Tibial nerve (tissue), 4 donors: Measurements from ENCODE around the gene PKP4.

ENCODE experiments used
- CTCF ChIP-seq, 5 experiments: fragments of 200-600 bp in 3 of 5; fragments of 450-650 bp in 2 of 5; sonication (generic) in 3 of 5; IDR thresholded peaks; one replicate each; pipeline ENCODE4 v1.5.1; 2016 to 2019; ENCODE audit warnings: antibody characterized with exemption in 5 of 5, mild to moderate bottlenecking in 3 of 5, moderate library complexity in 2 of 5
- EP300 ChIP-seq, 2 donors: sonication (generic); formaldehyde crosslinking; IDR thresholded peaks; one replicate each; pipeline ENCODE4 v1.6.1; 2017; ENCODE audit warnings: antibody characterized with exemption in 2 of 2, mild to moderate bottlenecking in 1 of 2

DNA sequence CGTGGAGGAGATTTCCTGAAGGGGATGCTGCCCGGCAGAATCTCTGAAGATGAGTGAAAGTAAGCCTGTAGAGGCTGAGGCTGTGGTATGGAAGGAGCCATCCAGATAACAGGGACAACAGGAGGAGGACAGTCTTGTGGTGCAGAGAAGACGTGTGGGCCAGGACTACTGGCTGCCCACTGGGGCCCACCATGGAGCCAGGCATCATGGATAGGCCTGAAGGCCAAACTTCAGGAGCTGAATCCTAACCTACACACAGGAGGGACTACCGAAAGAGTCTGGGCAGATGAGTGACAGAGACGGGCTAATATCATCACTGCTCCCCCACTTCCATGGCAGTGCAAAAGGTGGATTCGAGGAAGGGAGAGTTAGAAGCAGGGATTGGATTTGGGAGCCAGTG is 207.0 kb downstream of the PKP4 start:
- TF ChIP-seq CTCF (IDR thresholded peaks at IDR 0.05), result no peak
- no peak for TF ChIP-seq EP300 (IDR thresholded peaks at IDR 0.05)
